NT2/D1 (cell line): Measurements from ENCODE around the gene TADA1.
"Not testable (repeated sequence)": the region's sequence is repeated elsewhere in the genome, so short reads cannot be mapped to it uniquely, and the experiment has no call there.

Experiments
- DNase-seq: peaks from one replicate; pipeline ENCODE4 v3.0.0-alpha.2; 2011; ENCODE audit warnings: low read depth, low spot score
- H3K27me3 ChIP-seq: 2 replicates; pipeline ENCODE4 v1.6.0; 2011; ENCODE audit warnings: mild to moderate bottlenecking; ENCODE audit not compliant: insufficient read length, insufficient read depth
- H3K36me3 ChIP-seq: 2 replicates; pipeline ENCODE4 v1.6.1; 2011; ENCODE audit warnings: mild to moderate bottlenecking, low read length, mixed read lengths; ENCODE audit not compliant: insufficient read depth, insufficient read length
- H3K4me1 ChIP-seq: 2 replicates; pipeline ENCODE4 v1.5.1; 2011; ENCODE audit not compliant: insufficient read depth, insufficient read length
- H3K4me3 ChIP-seq: 2 replicates; pipeline ENCODE4 v1.5.1; 2011; ENCODE audit warnings: low read depth; ENCODE audit not compliant: insufficient read length
- H3K9ac ChIP-seq: 2 replicates; pipeline ENCODE4 v1.6.0; 2011; ENCODE audit warnings: low read depth; ENCODE audit not compliant: insufficient read length
- H3K9me3 ChIP-seq: 2 replicates; pipeline ENCODE4 v1.5.1; 2011; ENCODE audit warnings: mild to moderate bottlenecking, low read length; ENCODE audit not compliant: insufficient read depth
- SUZ12 ChIP-seq: IDR thresholded peaks from 2 replicates; pipeline ENCODE4 v1.6.1; 2011; ENCODE audit not compliant: insufficient read length, insufficient read depth; ENCODE audit errors: extremely low read depth
- YY1 ChIP-seq: IDR thresholded peaks from 2 replicates; pipeline ENCODE4 v1.6.1; 2011; ENCODE audit not compliant: insufficient read length, insufficient read depth
- ZNF274 ChIP-seq: IDR thresholded peaks from 2 replicates; pipeline ENCODE4 v1.6.1; 2011; ENCODE audit warnings: mild to moderate bottlenecking, low read depth, low read length

TADA1 gene

GRCh38 chr1:166889776-166890175 is 13.7 kb upstream of the TADA1 start:
- no peak for DNase-seq
- H3K4me3 ChIP-seq: no peak overlapping the region
- no peaks in the 10 kb centered on the region for H3K27me3 ChIP-seq
- H3K9me3 ChIP-seq: no peaks in the 10 kb centered on the region
- H3K9ac ChIP-seq: no peak overlapping the region
- H3K4me1 ChIP-seq: no peaks in the 10 kb centered on the region
- TF ChIP-seq YY1: no peak
- no peak for TF ChIP-seq ZNF274
- TF ChIP-seq SUZ12: no peak
- H3K36me3 ChIP-seq: no peaks in the 10 kb centered on the region

- Histone ChIP-seq H3K9me3 (no peaks in the 10 kb centered on the region), H3K9ac (no peak overlapping the region), H3K4me3 (no peak overlapping the region), H3K36me3 (no peaks in the 10 kb centered on the region), H3K4me1 (no peaks in the 10 kb centered on the region), H3K27me3 (peaks cover 6% of the 10 kb centered on the region)
- TF ChIP-seq ZNF274 (no peak), SUZ12 (no peak), YY1 (no peak)
- DNase-seq: no peak
These were observed 12.5 kb upstream of the TADA1 start for GRCh38 chr1:166888373-166889111.

GRCh38 chr1:166884971-166885370 is 8.9 kb upstream of the TADA1 start:
- H3K27me3 ChIP-seq: peaks cover 6% of the 10 kb centered on the region
- no peak for DNase-seq
- no peak for TF ChIP-seq SUZ12
- no peak for TF ChIP-seq YY1
- no peak for TF ChIP-seq ZNF274
- H3K36me3 ChIP-seq: no peaks in the 10 kb centered on the region
- H3K9me3 ChIP-seq: no peaks in the 10 kb centered on the region
- no peak overlapping the region for H3K9ac ChIP-seq
- no peak overlapping the region for H3K4me3 ChIP-seq
- no peaks in the 10 kb centered on the region for H3K4me1 ChIP-seq

- no peak overlapping the region for H3K4me3 ChIP-seq
- peak; percentile 62 for DNase-seq
- no peak overlapping the region for H3K9ac ChIP-seq
- no peaks in the 10 kb centered on the region for H3K4me1 ChIP-seq
- no peaks in the 10 kb centered on the region for H3K36me3 ChIP-seq
- peaks cover 6% of the 10 kb centered on the region for H3K27me3 ChIP-seq
- 0 out of 2 replicates have a peak, but pooled peaks cover under 1% of the 10 kb centered on the region for H3K9me3 ChIP-seq
- TF ChIP-seq ZNF274: no peak
- no peak for TF ChIP-seq SUZ12
- no peak for TF ChIP-seq YY1
These were observed 8.1 kb upstream of the TADA1 start for GRCh38 chr1:166884040-166884642.

- TF ChIP-seq ZNF274 (no peak), SUZ12 (no peak)
- peaks cover 6% of the 10 kb centered on the region for H3K27me3 ChIP-seq
- DNase-seq: no peak
- H3K9me3 ChIP-seq: peaks cover 8% of the 10 kb centered on the region
- H3K4me3 ChIP-seq: no peak overlapping the region
- no peak overlapping the region for H3K9ac ChIP-seq
- H3K4me1 ChIP-seq: no peaks in the 10 kb centered on the region
- no peaks in the 10 kb centered on the region for H3K36me3 ChIP-seq
These were observed 6.8 kb upstream of the TADA1 start for GRCh38 chr1:166882893-166883292.

GRCh38 chr1:166878173-166878917 is 2.3 kb upstream of the TADA1 start:
- H3K27me3 ChIP-seq, H3K36me3 ChIP-seq, H3K9me3 ChIP-seq, H3K9ac ChIP-seq, H3K4me1 ChIP-seq, DNase-seq, H3K4me3 ChIP-seq: not testable (repeated sequence)

- H3K9ac ChIP-seq: peak overlapping the region; percentile 63
- DNase-seq: no peak
- H3K4me3 ChIP-seq: peak overlapping the region; percentile 27
- H3K36me3 ChIP-seq: peaks cover 13% of the 10 kb centered on the region
- H3K4me1 ChIP-seq: no peaks in the 10 kb centered on the region
- no peaks in the 10 kb centered on the region for H3K27me3 ChIP-seq
- TF ChIP-seq SUZ12 (no peak), ZNF274 (no peak), YY1 (no peak)
- H3K9me3 ChIP-seq: peaks cover 8% of the 10 kb centered on the region
These were observed 425 bp upstream of the TADA1 start for GRCh38 chr1:166876540-166876838.
